ENCODE results near the gene HSF4.

Gene HSF4

DNA sequence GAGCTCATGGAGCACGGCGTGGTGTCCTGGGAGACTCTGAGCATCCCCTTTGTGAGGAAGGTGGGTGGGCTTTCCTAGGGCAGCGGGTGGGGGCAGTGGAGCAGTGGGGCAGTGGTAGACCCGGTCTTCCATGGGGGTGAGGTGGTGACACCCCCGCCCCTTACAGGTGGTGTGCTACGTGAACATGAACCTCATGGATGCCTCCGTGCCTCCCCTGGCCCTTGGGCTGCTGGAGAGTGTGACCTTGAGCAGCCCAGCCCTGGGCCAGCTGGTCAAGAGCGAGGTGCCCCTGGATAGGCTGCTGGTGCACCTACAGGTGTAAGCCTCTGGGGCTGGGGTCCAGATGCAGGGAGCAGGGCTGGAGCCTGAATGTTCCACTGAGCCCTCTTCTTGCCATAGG lies 35.9 kb downstream of the HSF4 start:
- DNase-seq (ENCODE audit: low read depth, low spot score), result no peak

DNA sequence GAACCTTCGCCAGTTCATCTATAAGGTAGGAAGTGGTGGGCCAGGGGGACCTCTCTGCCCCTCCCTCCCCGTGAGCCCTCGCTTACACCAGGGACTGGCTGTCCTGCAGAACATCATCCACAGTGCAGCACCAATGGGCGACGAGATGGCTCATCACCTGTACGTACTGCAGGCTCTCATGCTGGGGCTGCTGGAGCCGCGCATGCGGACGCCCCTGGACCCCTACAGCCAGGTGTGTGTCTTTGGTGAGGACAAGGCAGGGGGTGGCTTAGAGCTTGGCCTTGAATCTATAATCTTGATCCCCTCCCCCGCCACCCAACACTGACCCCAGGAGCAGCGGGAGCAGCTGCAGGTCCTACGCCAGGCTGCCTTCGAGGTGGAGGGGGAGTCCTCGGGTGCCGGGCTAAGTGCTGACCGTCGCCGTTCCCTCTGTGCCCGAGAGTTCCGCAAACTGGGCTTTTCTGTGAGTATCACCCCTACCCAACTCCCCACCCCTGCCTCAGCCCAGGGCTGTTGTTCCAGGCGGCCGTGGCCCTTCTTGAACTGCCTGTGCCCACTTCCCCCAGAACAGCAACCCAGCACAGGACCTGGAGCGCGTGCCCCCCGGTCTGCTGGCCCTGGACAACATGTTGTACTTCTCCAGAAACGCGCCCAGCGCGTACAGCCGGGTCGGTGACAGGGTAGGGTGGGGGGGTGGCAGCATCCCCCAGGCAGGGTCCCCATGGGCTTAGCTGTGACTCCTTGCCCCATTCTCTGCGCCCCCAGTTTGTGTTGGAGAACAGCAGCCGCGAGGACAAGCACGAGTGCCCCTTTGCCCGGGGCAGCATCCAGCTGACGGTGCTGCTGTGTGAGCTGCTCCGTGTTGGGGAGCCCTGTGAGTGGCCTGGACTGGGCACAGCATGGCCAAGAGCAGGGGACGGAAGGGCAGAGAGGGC lies 37.1 kb downstream of the HSF4 start:
- DNase-seq (ENCODE audit: low read depth, low spot score), result no peak

DNA sequence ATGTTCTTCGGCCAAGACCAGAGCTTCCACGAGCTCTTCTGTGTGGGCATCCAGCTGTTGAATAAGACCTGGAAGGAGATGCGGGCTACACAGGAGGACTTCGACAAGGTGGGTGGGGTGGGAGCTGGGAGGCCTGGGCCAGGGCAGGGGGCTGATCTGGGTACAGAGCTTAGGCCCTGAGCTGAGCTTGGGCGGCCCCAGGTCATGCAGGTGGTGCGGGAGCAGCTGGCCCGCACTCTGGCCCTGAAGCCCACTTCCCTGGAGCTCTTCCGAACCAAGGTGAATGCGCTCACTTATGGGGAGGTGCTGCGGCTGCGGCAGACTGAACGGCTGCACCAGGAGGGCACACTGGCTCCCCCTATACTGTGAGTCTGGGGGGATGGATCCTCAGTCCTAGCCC lies 37.9 kb downstream of the HSF4 start:
- no peak for DNase-seq (ENCODE audit: low read depth, low spot score)

- DNase-seq (ENCODE audit: low read depth, low spot score), result no peak
These were observed 38.5 kb downstream of the HSF4 start for GRCh38 chr16:67202956-67203493.

DNA sequence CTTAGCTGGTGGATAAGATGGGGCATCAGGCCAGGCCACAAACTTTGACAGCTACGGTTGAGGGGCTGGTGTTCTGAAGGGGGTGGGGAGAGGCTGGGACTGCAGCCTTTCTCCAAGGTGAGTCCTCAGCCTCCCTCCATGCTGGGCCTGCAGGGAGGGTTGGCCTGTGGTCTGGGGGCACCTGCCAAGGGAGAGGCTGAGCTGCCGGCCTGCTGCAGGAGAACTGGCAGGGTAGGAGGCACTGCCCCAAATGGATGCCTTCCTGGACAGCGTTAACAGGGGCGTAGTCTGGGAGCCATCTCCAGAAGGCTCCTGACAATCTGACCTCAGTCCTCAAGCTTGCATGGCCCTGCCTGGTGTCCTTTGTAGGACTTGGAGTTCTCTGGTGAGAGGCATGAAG lies 39.5 kb downstream of the HSF4 start:
- no peak for DNase-seq (ENCODE audit: low read depth, low spot score)

DNA sequence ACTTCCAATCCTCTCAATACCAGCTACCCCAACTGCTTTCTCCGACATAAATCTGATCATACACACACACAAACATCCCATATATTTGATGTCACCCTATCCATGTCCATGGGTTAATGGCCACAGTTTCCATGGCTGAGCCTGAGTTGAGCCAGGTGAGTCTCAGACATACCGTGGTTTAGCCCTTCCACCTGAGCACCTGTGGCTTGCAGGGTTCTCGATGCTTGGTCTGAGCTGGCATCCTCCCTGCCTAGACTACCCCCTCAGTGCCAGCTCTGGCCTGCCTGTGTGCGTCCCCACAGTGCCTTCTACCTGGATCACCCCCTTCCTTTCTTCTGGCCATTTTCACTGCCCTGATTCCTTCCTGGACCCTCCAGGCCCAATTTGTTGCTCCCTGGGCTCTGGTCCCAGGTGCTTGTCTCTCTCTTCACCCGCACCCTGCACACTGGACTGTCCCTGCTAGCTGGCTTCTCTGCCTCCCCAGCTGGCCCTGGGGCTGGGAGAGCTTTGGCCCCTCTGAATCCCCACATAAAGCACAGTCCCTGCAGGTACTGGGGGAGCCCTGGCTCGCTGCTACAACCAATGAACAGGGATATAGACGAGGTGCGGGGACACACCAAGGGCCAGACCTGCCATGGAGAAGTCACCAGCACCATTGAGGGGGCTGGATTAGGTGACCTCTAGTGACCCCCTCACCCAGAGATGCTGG lies 41.7 kb downstream of the HSF4 start:
- DNase-seq (ENCODE audit: low read depth, low spot score), result no peak

- DNase-seq (ENCODE audit: low read depth, low spot score), result peak; percentile 89
These were observed 42.3 kb downstream of the HSF4 start for GRCh38 chr16:67206838-67207248.

- DNase-seq (ENCODE audit: low read depth, low spot score), result peak; percentile 39
These were observed 42.9 kb downstream of the HSF4 start for GRCh38 chr16:67207249-67208091.

- DNase-seq (ENCODE audit: low read depth, low spot score), result no peak
These were observed 43.8 kb downstream of the HSF4 start for GRCh38 chr16:67208154-67208896.

DNA sequence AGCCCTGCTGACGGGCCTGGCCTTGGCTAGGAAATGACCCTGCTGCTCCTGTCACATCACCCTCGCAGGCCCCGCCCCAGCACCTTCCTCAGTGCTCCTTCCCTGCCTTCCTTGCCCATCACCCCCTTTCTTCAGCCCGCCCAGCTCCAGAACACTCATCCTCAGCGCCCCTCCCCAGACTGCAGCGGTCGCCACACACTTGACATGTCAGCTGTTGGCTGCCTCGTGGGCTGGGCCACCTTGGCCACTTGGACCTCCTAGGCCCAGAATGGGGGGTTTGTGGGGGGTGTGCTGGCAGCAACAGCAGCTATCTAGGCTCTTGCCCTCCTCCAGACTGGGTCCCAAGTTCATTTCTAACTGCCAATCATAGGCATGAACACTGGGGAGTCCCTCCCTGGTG lies 45.0 kb downstream of the HSF4 start:
- no peak for DNase-seq (ENCODE audit: low read depth, low spot score)

GRCh38 chr16:67210069-67210937 lies 45.8 kb downstream of the HSF4 start:
- DNase-seq (ENCODE audit: low read depth, low spot score), result no peak

GRCh38 chr16:67211674-67212073 lies 47.1 kb downstream of the HSF4 start:
- no peak for DNase-seq (ENCODE audit: low read depth, low spot score)

GRCh38 chr16:67212766-67213165 lies 48.2 kb downstream of the HSF4 start:
- no peak for DNase-seq (ENCODE audit: low read depth, low spot score)

DNA sequence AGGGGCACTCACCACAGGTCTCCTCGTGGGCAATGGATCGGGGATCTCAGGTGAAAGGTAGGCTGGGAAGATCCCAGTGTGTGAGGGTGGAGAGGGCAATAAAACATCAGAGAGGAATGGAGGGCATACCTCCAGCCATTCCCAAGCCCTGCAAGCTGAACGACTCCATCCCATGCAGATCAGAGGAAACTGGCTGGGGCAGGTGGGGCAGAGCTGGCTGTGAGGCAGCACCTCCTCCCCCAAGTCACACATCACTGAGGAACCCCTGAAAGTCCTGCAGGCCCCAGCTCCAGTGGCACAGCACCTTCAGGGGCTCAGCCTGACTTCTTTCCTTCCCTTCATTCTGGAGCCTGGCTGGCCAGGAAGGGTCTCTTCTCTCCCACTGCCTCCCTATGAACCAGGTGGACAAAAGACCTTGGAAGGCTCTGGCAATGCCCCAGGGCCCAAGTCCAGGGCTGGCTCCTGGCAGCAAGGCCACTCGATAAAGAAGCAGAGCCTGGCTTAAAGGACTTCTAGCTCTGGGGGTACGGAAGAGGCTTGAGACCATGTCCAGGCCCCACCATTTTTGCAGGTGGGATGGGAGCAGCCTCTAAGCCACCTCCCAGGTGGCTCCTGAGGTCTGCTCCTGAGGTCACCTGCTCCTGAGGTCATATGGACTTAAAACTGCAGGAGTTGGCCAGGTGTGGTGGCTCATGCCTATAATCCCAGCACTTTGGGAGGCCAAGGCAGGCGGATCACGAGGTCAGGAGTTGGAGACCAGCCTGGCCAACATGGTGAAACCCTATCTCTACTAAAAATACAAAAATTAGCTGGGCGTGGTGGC lies 48.9 kb downstream of the HSF4 start:
- DNase-seq (ENCODE audit: low read depth, low spot score), result no peak

DNA sequence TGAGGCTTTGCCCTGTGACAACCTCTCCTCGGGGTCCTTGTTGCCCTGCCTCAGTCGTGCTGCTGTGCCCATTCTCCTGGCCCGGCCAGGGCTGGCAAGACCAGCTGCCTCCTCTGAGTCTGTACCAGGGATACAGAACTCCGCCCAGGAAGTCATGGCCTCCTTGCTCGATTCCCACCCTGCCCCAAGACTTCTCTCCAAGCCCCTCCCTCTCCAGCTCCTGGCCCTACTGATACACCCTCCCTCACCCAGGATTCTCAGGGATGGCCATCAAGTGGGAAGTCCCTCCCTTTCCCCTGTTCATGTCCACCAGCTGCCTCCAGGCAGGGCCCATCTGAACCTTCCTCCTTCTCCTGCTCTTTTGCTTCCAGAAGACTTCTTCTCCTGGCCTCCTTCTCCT lies 51.2 kb downstream of the HSF4 start:
- no peak for DNase-seq (ENCODE audit: low read depth, low spot score)

DNA sequence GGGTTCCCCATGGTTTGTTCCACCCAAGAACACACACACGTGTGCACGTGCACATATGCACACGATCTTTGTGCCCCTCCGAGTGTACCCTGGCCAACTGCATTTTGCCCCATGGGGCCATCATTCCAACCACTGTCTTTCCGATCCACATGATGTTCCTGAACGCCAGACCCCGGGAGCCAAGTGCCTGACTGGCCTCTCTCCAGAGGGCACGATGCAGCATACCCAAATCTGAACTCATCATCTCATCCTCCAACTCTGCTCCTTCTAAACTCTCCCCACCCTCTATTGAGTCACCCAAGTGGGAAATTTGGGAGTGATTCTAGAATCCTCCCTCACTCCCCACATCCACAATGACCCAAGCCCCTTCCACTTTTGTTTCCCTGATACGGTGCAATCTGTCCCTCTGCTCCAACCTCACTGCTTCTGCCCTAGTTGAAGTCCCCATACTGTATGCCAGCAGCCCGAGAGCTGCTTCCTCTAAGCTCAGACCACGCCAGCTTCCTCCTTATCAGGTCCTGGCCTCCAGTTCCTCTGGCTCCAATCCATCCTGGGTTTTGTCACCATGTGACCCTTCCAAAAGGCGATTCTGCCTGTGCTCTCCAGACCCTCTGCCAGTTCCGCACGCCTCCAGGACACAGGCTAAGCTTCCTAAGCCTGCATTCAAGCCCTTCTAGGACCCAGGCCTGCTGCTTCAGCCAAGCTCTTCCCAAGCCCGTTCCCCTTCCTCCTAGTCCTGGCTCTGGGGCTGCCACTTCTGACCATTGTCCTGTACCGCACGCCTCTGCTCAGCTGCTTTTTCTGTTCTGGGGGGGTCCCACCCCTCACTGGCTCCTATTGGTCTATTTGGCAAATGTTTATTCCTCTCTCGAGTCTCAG lies 52.3 kb downstream of the HSF4 start:
- no peak for DNase-seq (ENCODE audit: low read depth, low spot score)

All from ELF-1 (cell line).